H1 (cell line): ENCODE data around the gene SPSB1. TPM values are rescaled to one million over a fixed set of nuclear protein-coding genes. Genes with fewer than 3 reads are reported as not detected.

Experiments
- CTCF ChIA-PET: fragments of 300-600 bp; sonication (Branson Sonifier 250); formaldehyde crosslinking; loops from one replicate; lab custom pipeline; 2021; ENCODE audit not compliant: partially characterized antibody; lab: Charles Lee
- POLR2A ChIA-PET: fragments of 300-600 bp; sonication (Branson Sonifier 250); formaldehyde crosslinking; loops from one replicate; lab custom pipeline; 2021; ENCODE audit warnings: inconsistent platforms; ENCODE audit not compliant: partially characterized antibody; lab: Charles Lee
- DNase-seq, 2 experiments: peaks; one replicate each; pipeline versions ENCODE4 v3.0.0 to v3.0.0-alpha.2; 2010 to 2022; ENCODE audit warnings: low spot score in 2 of 2, low read depth in 1 of 2, mixed read lengths in 1 of 2
- FAIRE-seq: peaks from 2 replicates; lab custom pipeline; 2011; peaks lifted over from hg19 to GRCh38; lab: Jason Lieb, UNC
- H2AFZ ChIP-seq: 2 replicates; pipeline ENCODE4 v1.8.1; 2012; ENCODE audit warnings: low read length, inconsistent platforms
- H2AK5ac ChIP-seq: 2 replicates; pipeline ENCODE4 v1.6.1; 2013; ENCODE audit warnings: low read depth, low read length
- H2BK120ac ChIP-seq: replicated peaks from 2 replicates; pipeline ENCODE3; 2013; ENCODE audit warnings: low read depth, low read length, inconsistent platforms
- H2BK12ac ChIP-seq: 2 replicates; pipeline ENCODE4 v1.6.1; 2013; ENCODE audit warnings: low read depth, low read length
- H2BK15ac ChIP-seq: 2 replicates; pipeline ENCODE4 v1.6.1; 2013; ENCODE audit warnings: low read length
- H2BK20ac ChIP-seq: 2 replicates; pipeline ENCODE4 v1.6.1; 2013; ENCODE audit warnings: low read length
- H2BK5ac ChIP-seq: 2 replicates; pipeline ENCODE4 v1.6.1; 2013; ENCODE audit warnings: low read depth, low read length
- H3K14ac ChIP-seq: 2 replicates; pipeline ENCODE4 v1.6.1; 2013; ENCODE audit warnings: inconsistent platforms; ENCODE audit not compliant: insufficient read length
- H3K18ac ChIP-seq: 2 replicates; pipeline ENCODE4 v1.6.1; 2013; ENCODE audit warnings: low read length; ENCODE audit errors: extremely low read depth
- H3K23ac ChIP-seq: 2 replicates; pipeline ENCODE4 v1.6.1; 2013; ENCODE audit warnings: inconsistent platforms; ENCODE audit not compliant: insufficient read length
- H3K23me2 ChIP-seq: 2 replicates; pipeline ENCODE4 v1.6.1; 2013; ENCODE audit warnings: low read depth, low read length
- H3K27ac ChIP-seq: 2 replicates; pipeline ENCODE4 v1.6.1; 2011; ENCODE audit warnings: low read depth, low read length, inconsistent platforms
- H3K27me3 ChIP-seq, 4 experiments: replicated peaks in 1 of 4; 1 replicate in 1 of 4; 2 replicates in 3 of 4; pipeline versions ENCODE4 v1.6.1 to v1.8.1; 2011 to 2013; ENCODE audit warnings: low read length in 3 of 4, mild to moderate bottlenecking in 3 of 4, inconsistent platforms in 2 of 4, mixed read lengths in 2 of 4, moderate library complexity in 1 of 4; ENCODE audit not compliant: control insufficient read depth in 3 of 4, insufficient read depth in 3 of 4; ENCODE audit errors: extremely low read depth in 1 of 4
- H3K36me3 ChIP-seq, 4 experiments: 2 replicates each; pipeline versions ENCODE4 v1.6.1 to v1.8.1; 2011 to 2013; ENCODE audit warnings: mild to moderate bottlenecking in 4 of 4, low read length in 3 of 4, moderate library complexity in 2 of 4, control low read depth in 1 of 4, inconsistent platforms in 1 of 4; ENCODE audit not compliant: insufficient read depth in 4 of 4, control insufficient read depth in 2 of 4
- H3K4ac ChIP-seq: replicated peaks from 2 replicates; pipeline ENCODE3; 2013; ENCODE audit warnings: low read length, low read depth, mixed read lengths, inconsistent platforms; ENCODE audit not compliant: insufficient read length
- H3K4me1 ChIP-seq, 4 experiments: replicated peaks in 1 of 4; 1 replicate in 1 of 4; 2 replicates in 3 of 4; pipeline versions ENCODE4 v1.6.1 to v1.8.1; 2011 to 2013; ENCODE audit warnings: low read length in 3 of 4, inconsistent platforms in 2 of 4, mixed read lengths in 1 of 4; ENCODE audit not compliant: insufficient read depth in 4 of 4, control insufficient read depth in 3 of 4
- H3K4me2 ChIP-seq, 2 experiments: 2 replicates each; pipeline versions ENCODE4 v1.6.1 to v1.8.1; 2011 to 2013; ENCODE audit warnings: low read depth in 2 of 2, low read length in 2 of 2, control low read depth in 1 of 2, inconsistent platforms in 1 of 2, mild to moderate bottlenecking in 1 of 2; ENCODE audit not compliant: insufficient read depth in 1 of 2
- H3K4me3 ChIP-seq, 4 experiments: fragments of 200-600, 300-600 bp in 1 of 4; sonication (generic), shearing (Covaris generic), sonication (Bioruptor Twin) in 1 of 4; 2 replicates each; pipeline versions ENCODE4 v1.5.1 to v1.8.1; 2011 to 2016; ENCODE audit warnings: low read length in 4 of 4, low read depth in 3 of 4, control low read depth in 2 of 4, inconsistent platforms in 2 of 4, mild to moderate bottlenecking in 2 of 4, mixed read lengths in 1 of 4, moderate library complexity in 1 of 4; ENCODE audit not compliant: insufficient read depth in 2 of 4; ENCODE audit errors: extremely low read depth in 1 of 4
- H3K56ac ChIP-seq: replicated peaks from 2 replicates; pipeline ENCODE3; 2013; ENCODE audit warnings: low read depth, mild to moderate bottlenecking, mixed read lengths, low read length, inconsistent platforms; ENCODE audit not compliant: insufficient read length
- H3K79me1 ChIP-seq: 2 replicates; pipeline ENCODE4 v1.6.1; 2013; ENCODE audit warnings: low read depth, low read length, control low read depth
- H3K79me2 ChIP-seq, 2 experiments: 2 replicates each; pipeline versions ENCODE4 v1.6.1 to v1.8.1; 2012 to 2013; ENCODE audit warnings: low read length in 2 of 2, mild to moderate bottlenecking in 2 of 2, inconsistent platforms in 1 of 2; ENCODE audit not compliant: insufficient read depth in 2 of 2, control insufficient read depth in 1 of 2
- H3K9ac ChIP-seq, 4 experiments: replicated peaks in 1 of 4; 1 replicate in 1 of 4; 2 replicates in 3 of 4; pipeline versions ENCODE4 v1.6.1 to v1.8.1; 2011 to 2013; ENCODE audit warnings: low read depth in 3 of 4, low read length in 3 of 4, control low read depth in 2 of 4, mild to moderate bottlenecking in 2 of 4, moderate library complexity in 2 of 4, inconsistent platforms in 1 of 4; ENCODE audit errors: extremely low read depth in 1 of 4
- H3K9me3 ChIP-seq, 2 experiments: 2 replicates each; pipeline versions ENCODE4 v1.6.1 to v1.8.1; 2012 to 2013; ENCODE audit warnings: mild to moderate bottlenecking in 2 of 2, moderate library complexity in 2 of 2, control low read depth in 1 of 2, inconsistent platforms in 1 of 2, low read depth in 1 of 2, low read length in 1 of 2, mixed read lengths in 1 of 2; ENCODE audit not compliant: insufficient read depth in 2 of 2
- H4K20me1 ChIP-seq, 2 experiments: replicated peaks in 1 of 2; 2 replicates each; pipeline versions ENCODE3 to v1.8.1; 2011 to 2013; ENCODE audit warnings: inconsistent platforms in 2 of 2, low read length in 2 of 2, mild to moderate bottlenecking in 1 of 2; ENCODE audit not compliant: insufficient read depth in 2 of 2, control insufficient read depth in 1 of 2
- H4K5ac ChIP-seq: 2 replicates; pipeline ENCODE4 v1.6.1; 2013; ENCODE audit warnings: low read length, low read depth, mixed read lengths, inconsistent platforms; ENCODE audit not compliant: insufficient read length
- H4K8ac ChIP-seq: 2 replicates; pipeline ENCODE4 v1.8.0; 2013; ENCODE audit warnings: mild to moderate bottlenecking, moderate library complexity, low read length, inconsistent platforms; ENCODE audit not compliant: insufficient read depth; ENCODE audit errors: extremely low read depth
- H4K91ac ChIP-seq: replicated peaks from 2 replicates; pipeline ENCODE3; 2013; ENCODE audit warnings: low read length, mixed read lengths, inconsistent platforms; ENCODE audit not compliant: insufficient read length
- ATF3 ChIP-seq: IDR thresholded peaks from 2 replicates; pipeline ENCODE4 v1.6.1; 2011; ENCODE audit warnings: low read depth, mild to moderate bottlenecking, low read length; ENCODE audit not compliant: insufficient read depth
- CBX5 ChIP-seq: fragments of 300-800, 300-1000 bp; sonication (generic); IDR thresholded peaks from 2 replicates; pipeline ENCODE4 v1.7.1; 2016; ENCODE audit warnings: antibody characterized with exemption, low read length, low read depth
- CEBPB ChIP-seq: IDR thresholded peaks from 2 replicates; pipeline ENCODE4 v1.6.1; 2012; ENCODE audit warnings: low read depth, low read length
- EZH2 ChIP-seq: fragments of 200-600 bp; sonication (generic); IDR thresholded peaks from 2 replicates; pipeline ENCODE4 v1.7.1; 2012; ENCODE audit warnings: low read depth, mild to moderate bottlenecking, moderate library complexity, low read length, inconsistent platforms; ENCODE audit not compliant: severe bottlenecking
- GABPA ChIP-seq: IDR thresholded peaks from 2 replicates; pipeline ENCODE4 v1.6.1; 2011; ENCODE audit warnings: mild to moderate bottlenecking, low read length, moderate library complexity, borderline replicate concordance; ENCODE audit not compliant: insufficient read depth
- GTF2F1 ChIP-seq: IDR thresholded peaks from 2 replicates; pipeline ENCODE4 v1.6.1; 2012; ENCODE audit warnings: low read depth, low read length, improper control_type of control experiment, borderline replicate concordance
- POU5F1 ChIP-seq: IDR thresholded peaks from 2 replicates; pipeline ENCODE4 v1.6.1; 2011; ENCODE audit warnings: low read depth, mild to moderate bottlenecking, low read length, moderate library complexity
- SIRT6 ChIP-seq: IDR thresholded peaks from one replicate; pipeline ENCODE4 v1.7.1; 2012; ENCODE audit warnings: low read length, inconsistent platforms
- SIX5 ChIP-seq: IDR thresholded peaks from 2 replicates; pipeline ENCODE4 v1.6.1; 2011; ENCODE audit warnings: mild to moderate bottlenecking, low read depth, low read length
- SP4 ChIP-seq: IDR thresholded peaks from 2 replicates; pipeline ENCODE4 v1.6.1; 2012; ENCODE audit warnings: low read length, inconsistent platforms
- SRF ChIP-seq: IDR thresholded peaks from 2 replicates; pipeline ENCODE4 v1.6.1; 2011; ENCODE audit warnings: mild to moderate bottlenecking, low read depth, low read length, moderate library complexity
- TAF7 ChIP-seq: optimal IDR thresholded peaks from 2 replicates; pipeline ENCODE3; 2011; ENCODE audit warnings: low read depth, mild to moderate bottlenecking, inconsistent platforms, low read length, moderate library complexity, borderline replicate concordance
- WGBS, 2 experiments: shearing (Covaris generic) in 1 of 2; methylation state at CpG; one replicate each; pipeline versions ENCODE4 v1.1.6 to v1.1.7; 2013 to 2015; ENCODE audit warnings: low lambda C conversion rate in 2 of 2, mixed read lengths in 2 of 2, inconsistent platforms in 1 of 2, low coverage in 1 of 2, missing lambda C conversion rate in 1 of 2; ENCODE audit not compliant: insufficient replicate concordance in 2 of 2, insufficient coverage in 1 of 2, insufficient read length in 1 of 2; ENCODE audit errors: extremely low coverage in 1 of 2, missing lambda C conversion rate in 1 of 2; 5-methylcytosine and 5-hydroxymethylcytosine counted together
- polyA plus RNA-seq, 7 experiments: library from polyadenylated mRNA; depleted of rRNA in 3 of 7; stranded (reverse) in 5 of 7; unstranded in 2 of 7; fragments of >200 nt in 5 of 7; fragments of 200-250 nt in 2 of 7; gene quantifications; 1 replicate in 5 of 7; 2 replicates in 1 of 7; 4 replicates in 1 of 7; pipeline versions ENCODE4 v1.2.1 to v1.2.3, GENCODE V29; 2011 to 2013; ENCODE audit warnings: missing spikeins in 2 of 7, mixed read lengths in 2 of 7
- total RNA-seq: library from RNA; stranded (reverse); fragmentation: NEBNext Ultra II Directional; extraction: Animal tissue kit (Norgen Biotek cat#: 25700); gene quantifications from 2 replicates; pipeline ENCODE4 v1.2.1, GENCODE V29; 2021

Gene SPSB1
- total and polyA plus RNA-seq, 2 of the 8 experiments (the other 6 are each of a cell fraction or from before 2014, with no cell fraction given): 5.3 to 6.4 TPM

GRCh38 chr1:9344426-9345200 lies 51.9 kb downstream of the SPSB1 start:
- no peak overlapping the region for H3K4me3 ChIP-seq
- no peak overlapping the region for H4K8ac ChIP-seq
- no peak overlapping the region for H3K14ac ChIP-seq
- no peak overlapping the region for H3K4me2 ChIP-seq
- 0 out of 2 replicates have a peak, but pooled peaks cover 2% of the 10 kb centered on the region for H3K79me1 ChIP-seq
- H2BK12ac ChIP-seq: no peak overlapping the region
- H3K56ac ChIP-seq: no peak overlapping the region
- H3K4ac ChIP-seq: no peak overlapping the region
- no peak overlapping the region for H3K9ac ChIP-seq
- H3K4me1 ChIP-seq: peaks cover 2 to 5% (median 3%) of the 10 kb centered on the region in 4 experiments; a peak in 6 of 7 replicates
- no peak overlapping the region for H3K18ac ChIP-seq
- H2BK5ac ChIP-seq: no peak overlapping the region
- no peaks in the 10 kb centered on the region; a peak in 1 of 7 replicates for H3K27me3 ChIP-seq
- H2AK5ac ChIP-seq: peak overlapping the region; percentile 75; the same call in 1 of the 2 replicates
- no peaks in the 10 kb centered on the region for H3K36me3 ChIP-seq
- no peak overlapping the region for H2BK120ac ChIP-seq
- DNase-seq (no peak), FAIRE-seq (no peak)
- no peak overlapping the region for H3K27ac ChIP-seq
- H2AFZ ChIP-seq: no peak overlapping the region
- ChIA-PET POLR2A (no interaction called here), CTCF (interaction anchor here (1.2 kb wide), 1 partner anchor 53 kb away, joined by 4 read pairs; no protein-coding TSS in a partner anchor)
- H3K23ac ChIP-seq: no peak overlapping the region
- peaks cover 0 to 4% of the 10 kb centered on the region in 2 experiments; a peak in 1 of 4 replicates for H3K9me3 ChIP-seq
- no peak overlapping the region for H2BK20ac ChIP-seq
- H4K20me1 ChIP-seq: peaks cover 0 to 2% of the 10 kb centered on the region in 2 experiments
- no peak overlapping the region for H2BK15ac ChIP-seq
- H3K23me2 ChIP-seq: no peaks in the 10 kb centered on the region
- H4K5ac ChIP-seq: no peak overlapping the region
- H4K91ac ChIP-seq: no peak overlapping the region
- H3K79me2 ChIP-seq: no peaks in the 10 kb centered on the region
- 91% methylated on average over 13 of the region's 13 CpGs; no CpG with 5 or more reads in 1 of the 2 experiments for WGBS, 2 experiments
- TF ChIP-seq TAF7: no peak
- TF ChIP-seq SIX5: no peak
- no peak for TF ChIP-seq GABPA
- no peak for TF ChIP-seq SP4
- TF ChIP-seq ATF3: no peak
- no peak for TF ChIP-seq CEBPB
- TF ChIP-seq GTF2F1: no peak
- no peak for TF ChIP-seq CBX5
- TF ChIP-seq POU5F1: no peak
- TF ChIP-seq EZH2: no peak
- TF ChIP-seq SRF: no peak
- no peak for TF ChIP-seq SIRT6
